Naive thymus-derived CD8-positive, alpha-beta T cell (primary cell): ENCODE measurements around the gene GRIK2. TPM values are rescaled to one million over a fixed set of nuclear protein-coding genes. Genes with fewer than 3 reads are reported as not detected.

Experiments used
- ATAC-seq, 2 donors: fragments of 150-1000 bp; cut with Tn5 transposase in 1 of 2; sonication (Bioruptor Pico), chemical (Tn5 transposase) in 1 of 2; 1 replicate in 1 of 2; 2 replicates in 1 of 2; pipeline ENCODE4 v1.10.0; 2021; ENCODE audit warnings: mild to moderate bottlenecking in 2 of 2, moderate library complexity in 2 of 2
- POLR2A ChIA-PET: fragments of 350-600 bp; sonication (Branson Sonifier 250); formaldehyde crosslinking; loops from one replicate; lab custom pipeline; 2021; ENCODE audit warnings: antibody characterized with exemption; lab: Charles Lee
- DNase-seq, 10 donors: peaks; one replicate each; pipeline versions ENCODE4 v3.0.0 to v3.0.0-alpha.2; 2020 to 2022
- H3K27ac Mint-ChIP-seq, 10 donors: one replicate each; pipeline ENCODE4 v1.8.0; 2020 to 2022; ENCODE audit warnings: mild to moderate bottlenecking in 10 of 10, mixed read lengths in 10 of 10, moderate library complexity in 4 of 10, inconsistent platforms in 1 of 10
- H3K27me3 Mint-ChIP-seq, 5 donors: one replicate each; pipeline ENCODE4 v1.8.0; 2021 to 2022; ENCODE audit warnings: mixed read lengths in 5 of 5
- H3K36me3 Mint-ChIP-seq, 3 donors: one replicate each; pipeline ENCODE4 v1.8.0; 2020 to 2022; ENCODE audit warnings: mixed read lengths in 3 of 3, mild to moderate bottlenecking in 2 of 3, inconsistent platforms in 1 of 3
- H3K4me1 Mint-ChIP-seq, 4 donors: one replicate each; pipeline ENCODE4 v1.8.0; 2021 to 2022; ENCODE audit warnings: mixed read lengths in 4 of 4
- H3K4me3 Mint-ChIP-seq, 10 donors: one replicate each; pipeline ENCODE4 v1.8.0; 2020 to 2022; ENCODE audit warnings: mild to moderate bottlenecking in 10 of 10, mixed read lengths in 10 of 10, moderate library complexity in 6 of 10, inconsistent platforms in 1 of 10
- H3K9me3 Mint-ChIP-seq, 9 donors: one replicate each; pipeline ENCODE4 v1.8.0; 2020 to 2022; ENCODE audit warnings: mixed read lengths in 9 of 9, mild to moderate bottlenecking in 3 of 9, inconsistent platforms in 1 of 9, moderate library complexity in 1 of 9
- polyA plus RNA-seq, 3 donors: library from polyadenylated mRNA; unstranded; fragments of 300-500 nt; fragmentation: Illumina TruSeq; gene quantifications; one replicate each; pipeline ENCODE4 v1.2.3, GENCODE V29; 2021
- total RNA-seq, 8 experiments: library from RNA in 2 of 8; stranded (reverse) in 2 of 8; gene quantifications; one replicate each; pipeline ENCODE4 v1.2.3 and lab custom pipeline; 2021 to 2026

GRIK2 gene
- total and polyA plus RNA-seq, 5 experiments from 2014 or later: not detected

GRCh38 chr6:101878554-101879276, 485.2 kb downstream of the GRIK2 start:
- H3K4me1 Mint-ChIP-seq: no peaks in the 10 kb centered on the region
- H3K9me3 Mint-ChIP-seq: peaks cover 0 to 17% (median 4%) of the 10 kb centered on the region in 9 donors
- DNase-seq: no peak
- H3K4me3 Mint-ChIP-seq: no peak overlapping the region
- H3K27ac Mint-ChIP-seq: no peak overlapping the region
- POLR2A ChIA-PET: no interaction called here
- H3K36me3 Mint-ChIP-seq: no peaks in the 10 kb centered on the region
- H3K27me3 Mint-ChIP-seq: no peaks in the 10 kb centered on the region
- no peak for ATAC-seq

- DNase-seq (no peak), ATAC-seq (no peak)
- H3K9me3 Mint-ChIP-seq: peaks cover 0 to 22% (median 4%) of the 10 kb centered on the region in 9 donors
- POLR2A ChIA-PET: no interaction called here
- H3K4me3 Mint-ChIP-seq: no peak overlapping the region
- no peaks in the 10 kb centered on the region for H3K4me1 Mint-ChIP-seq
- H3K27ac Mint-ChIP-seq: no peak overlapping the region
- no peaks in the 10 kb centered on the region for H3K36me3 Mint-ChIP-seq
- H3K27me3 Mint-ChIP-seq: no peaks in the 10 kb centered on the region
Observed at GRCh38 chr6:101879782-101880181, 486.3 kb downstream of the GRIK2 start.

- H3K36me3 Mint-ChIP-seq: no peaks in the 10 kb centered on the region
- H3K4me1 Mint-ChIP-seq: no peaks in the 10 kb centered on the region
- no peak overlapping the region for H3K27ac Mint-ChIP-seq
- no peaks in the 10 kb centered on the region for H3K27me3 Mint-ChIP-seq
- POLR2A ChIA-PET: no interaction called here
- no peak overlapping the region for H3K4me3 Mint-ChIP-seq
- peaks cover 0 to 29% (median 3%) of the 10 kb centered on the region in 9 donors for H3K9me3 Mint-ChIP-seq
- no peak for ATAC-seq
- DNase-seq: no peak
Observed at GRCh38 chr6:101883505-101883904, 490.0 kb downstream of the GRIK2 start.

DNA sequence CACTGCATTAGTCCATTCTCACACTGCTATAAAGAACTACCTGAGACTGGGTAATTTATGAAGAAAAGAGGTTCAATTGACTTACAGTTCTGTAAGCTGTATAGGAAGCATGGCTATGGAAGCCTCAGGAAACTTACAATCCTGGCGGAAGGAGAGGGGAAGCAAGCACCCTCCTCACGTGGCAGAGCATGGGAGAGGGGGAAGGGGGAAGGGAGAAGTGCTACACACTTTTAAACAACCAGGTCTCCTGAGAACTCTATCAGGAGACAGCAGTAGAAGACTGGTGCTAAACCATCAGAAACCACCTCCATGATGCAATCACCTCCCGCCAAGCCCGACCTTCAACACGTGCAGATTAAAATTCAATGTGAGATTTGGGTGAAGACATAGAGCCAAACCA, 494.0 kb downstream of the GRIK2 start:
- ATAC-seq (no peak), DNase-seq (no peak)
- POLR2A ChIA-PET: no interaction called here
- Mint-ChIP-seq H3K36me3 (no peaks in the 10 kb centered on the region), H3K9me3 (peaks cover 0 to 24% (median 3%) of the 10 kb centered on the region in 9 donors), H3K4me3 (no peak overlapping the region), H3K27ac (no peak overlapping the region), H3K4me1 (no peaks in the 10 kb centered on the region), H3K27me3 (no peaks in the 10 kb centered on the region)

DNA sequence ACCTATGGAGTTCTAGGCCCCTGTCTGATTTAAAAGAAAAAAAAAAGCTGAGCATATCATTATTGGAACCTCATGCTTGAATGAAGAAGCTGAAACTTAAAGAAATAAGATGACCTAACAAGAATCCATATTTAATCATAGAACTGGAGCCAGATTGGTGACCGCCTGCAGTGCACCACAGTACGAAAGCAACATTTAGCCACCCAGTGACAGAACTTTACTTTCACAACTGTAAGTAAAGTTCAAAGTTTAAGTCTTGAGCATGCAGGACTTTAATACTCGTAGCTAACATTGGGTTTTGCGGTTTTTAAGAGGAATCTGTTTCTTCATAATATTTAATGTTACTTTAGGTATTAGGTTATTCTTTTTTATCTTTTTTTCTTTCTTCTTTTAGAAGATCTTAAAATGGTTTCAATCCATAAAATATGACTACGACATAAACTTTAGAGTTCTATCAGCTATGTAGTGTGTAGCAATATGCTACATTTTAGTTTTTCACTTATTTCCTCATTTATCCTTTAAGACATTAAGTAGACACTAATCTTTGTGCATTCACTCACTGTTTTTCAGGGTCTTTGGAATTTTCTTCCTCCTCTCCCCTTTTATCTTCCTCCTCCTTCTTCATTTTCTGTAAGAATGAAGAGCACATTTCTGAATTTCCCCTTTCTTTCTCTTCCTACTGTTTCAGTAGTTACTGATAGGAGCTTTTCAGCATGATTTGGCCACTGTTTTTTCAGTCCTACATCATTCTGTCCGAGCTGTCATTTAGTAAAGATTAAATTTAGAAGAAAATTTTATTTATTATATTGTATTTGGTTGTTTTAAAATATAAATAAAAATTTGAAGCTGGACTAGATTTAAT, 514.1 kb downstream of the GRIK2 start:
- ATAC-seq (no peak), DNase-seq (no peak)
- no peak overlapping the region for H3K4me3 Mint-ChIP-seq
- H3K9me3 Mint-ChIP-seq: peaks cover 0 to 2% (median 0%) of the 10 kb centered on the region in 9 donors
- H3K4me1 Mint-ChIP-seq: no peaks in the 10 kb centered on the region
- no peak overlapping the region for H3K27ac Mint-ChIP-seq
- POLR2A ChIA-PET: no interaction called here
- no peaks in the 10 kb centered on the region for H3K36me3 Mint-ChIP-seq
- no peaks in the 10 kb centered on the region for H3K27me3 Mint-ChIP-seq

DNA sequence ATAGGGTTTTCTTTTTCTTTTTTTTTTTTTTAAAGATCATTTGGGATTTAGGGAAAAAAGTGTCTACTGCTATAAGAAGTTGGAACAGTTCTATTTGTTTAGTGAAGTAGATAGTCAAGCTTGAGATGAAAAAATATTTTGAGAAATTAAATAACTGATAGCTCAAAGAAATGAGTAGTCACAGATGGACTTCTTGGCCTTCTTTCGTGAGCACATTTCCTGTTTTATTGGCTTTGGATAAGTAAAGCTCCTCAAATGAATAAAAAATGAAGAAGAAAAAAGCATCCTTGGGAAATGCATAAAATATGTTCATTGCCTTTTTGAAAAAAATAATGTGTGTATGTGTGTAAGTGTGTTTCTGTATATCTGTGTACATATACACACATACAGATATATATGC, 515.9 kb downstream of the GRIK2 start:
- ATAC-seq: no peak
- Mint-ChIP-seq H3K27me3 (no peaks in the 10 kb centered on the region), H3K9me3 (peaks cover 0 to 7% (median 0%) of the 10 kb centered on the region in 9 donors), H3K36me3 (no peaks in the 10 kb centered on the region), H3K4me3 (no peak overlapping the region), H3K4me1 (no peaks in the 10 kb centered on the region), H3K27ac (no peak overlapping the region)
- no peak for DNase-seq
- POLR2A ChIA-PET: no interaction called here

- H3K36me3 Mint-ChIP-seq: no peaks in the 10 kb centered on the region
- H3K4me1 Mint-ChIP-seq: no peaks in the 10 kb centered on the region
- DNase-seq (no peak), ATAC-seq (no peak)
- POLR2A ChIA-PET: no interaction called here
- peaks cover 0 to 7% (median 0%) of the 10 kb centered on the region in 9 donors for H3K9me3 Mint-ChIP-seq
- H3K27me3 Mint-ChIP-seq: no peaks in the 10 kb centered on the region
- no peak overlapping the region for H3K27ac Mint-ChIP-seq
- H3K4me3 Mint-ChIP-seq: no peak overlapping the region
Observed at GRCh38 chr6:101912311-101912710, 518.8 kb downstream of the GRIK2 start.

GRCh38 chr6:101918471-101918870, 525.0 kb downstream of the GRIK2 start:
- no peaks in the 10 kb centered on the region for H3K4me1 Mint-ChIP-seq
- ATAC-seq (no peak), DNase-seq (no peak)
- no peaks in the 10 kb centered on the region for H3K36me3 Mint-ChIP-seq
- no peaks in the 10 kb centered on the region for H3K27me3 Mint-ChIP-seq
- peaks cover 0 to 5% (median 0%) of the 10 kb centered on the region in 9 donors for H3K9me3 Mint-ChIP-seq
- H3K27ac Mint-ChIP-seq: no peak overlapping the region
- H3K4me3 Mint-ChIP-seq: no peak overlapping the region
- POLR2A ChIA-PET: no interaction called here

DNA sequence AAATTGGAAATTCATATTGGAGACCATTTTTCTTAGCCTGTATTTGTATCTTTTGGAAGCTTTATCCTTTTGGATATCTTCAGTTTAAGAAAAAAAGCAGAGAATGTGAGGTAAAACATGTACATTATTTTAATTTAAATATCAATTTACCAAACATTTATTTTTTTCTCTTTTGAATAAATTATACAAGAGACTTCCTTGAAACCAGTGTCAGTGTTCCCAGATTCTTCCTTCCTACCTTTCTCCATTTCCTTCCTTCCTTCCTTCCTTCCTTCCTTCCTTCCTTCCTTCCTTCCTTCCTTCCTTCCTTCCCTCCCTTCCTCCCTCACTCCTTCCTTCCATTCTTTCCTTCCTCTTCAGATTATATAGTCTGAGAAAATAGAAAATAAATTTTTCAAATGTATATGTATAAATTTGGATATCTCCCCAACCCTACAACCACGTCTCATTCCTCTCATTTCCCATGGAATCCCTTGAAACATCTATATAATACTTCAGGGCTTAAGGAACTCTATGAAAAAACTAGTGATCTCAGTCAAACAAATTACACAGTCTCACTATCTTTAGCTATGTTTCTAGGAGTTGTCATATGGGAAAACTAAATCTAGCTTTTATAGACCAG, 528.4 kb downstream of the GRIK2 start:
- H3K27ac Mint-ChIP-seq: no peak overlapping the region
- POLR2A ChIA-PET: no interaction called here
- no peaks in the 10 kb centered on the region for H3K36me3 Mint-ChIP-seq

GRCh38 chr6:101926149-101926925, 532.8 kb downstream of the GRIK2 start:
- H3K27me3 Mint-ChIP-seq: no peaks in the 10 kb centered on the region
- no peak overlapping the region for H3K27ac Mint-ChIP-seq
- H3K4me1 Mint-ChIP-seq: no peaks in the 10 kb centered on the region
- no peaks in the 10 kb centered on the region for H3K36me3 Mint-ChIP-seq
- H3K9me3 Mint-ChIP-seq: peaks cover 0 to 9% (median 0%) of the 10 kb centered on the region in 9 donors
- POLR2A ChIA-PET: no interaction called here
- ATAC-seq: no peak
- no peak overlapping the region for H3K4me3 Mint-ChIP-seq
- DNase-seq: no peak

More for the DNA sequence above, 528.4 kb downstream of the GRIK2 start:
- Mint-ChIP-seq H3K4me3 (no peak overlapping the region), H3K27me3 (no peaks in the 10 kb centered on the region), H3K9me3 (peaks cover 0 to 5% (median 0%) of the 10 kb centered on the region in 9 donors), H3K4me1 (no peaks in the 10 kb centered on the region)
- no peak for DNase-seq
- no peak for ATAC-seq

DNA sequence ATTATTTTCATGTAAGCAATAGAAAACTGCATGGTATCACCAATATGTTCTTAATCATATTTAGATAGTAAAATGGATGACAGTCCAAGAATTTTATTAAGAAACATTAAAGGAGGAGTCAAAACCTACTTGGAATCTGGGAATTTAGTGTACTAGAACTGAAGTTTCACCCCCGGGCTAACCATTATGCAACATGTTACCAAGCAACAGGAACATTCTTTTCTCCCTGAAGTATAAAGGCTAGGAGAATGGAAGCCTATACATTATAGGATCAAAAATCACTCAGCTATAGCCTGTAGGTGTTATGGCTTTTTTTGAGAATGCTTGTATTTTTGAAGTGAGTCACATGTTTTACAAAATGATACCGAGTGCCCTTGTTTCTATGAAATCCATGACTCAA, 538.3 kb downstream of the GRIK2 start:
- H3K27me3 Mint-ChIP-seq: no peaks in the 10 kb centered on the region
- H3K4me3 Mint-ChIP-seq: no peak overlapping the region
- ATAC-seq (no peak), DNase-seq (no peak)
- H3K4me1 Mint-ChIP-seq: no peaks in the 10 kb centered on the region
- POLR2A ChIA-PET: no interaction called here
- H3K9me3 Mint-ChIP-seq: peaks cover 0 to 14% (median 5%) of the 10 kb centered on the region in 9 donors
- no peak overlapping the region for H3K27ac Mint-ChIP-seq
- H3K36me3 Mint-ChIP-seq: no peaks in the 10 kb centered on the region

DNA sequence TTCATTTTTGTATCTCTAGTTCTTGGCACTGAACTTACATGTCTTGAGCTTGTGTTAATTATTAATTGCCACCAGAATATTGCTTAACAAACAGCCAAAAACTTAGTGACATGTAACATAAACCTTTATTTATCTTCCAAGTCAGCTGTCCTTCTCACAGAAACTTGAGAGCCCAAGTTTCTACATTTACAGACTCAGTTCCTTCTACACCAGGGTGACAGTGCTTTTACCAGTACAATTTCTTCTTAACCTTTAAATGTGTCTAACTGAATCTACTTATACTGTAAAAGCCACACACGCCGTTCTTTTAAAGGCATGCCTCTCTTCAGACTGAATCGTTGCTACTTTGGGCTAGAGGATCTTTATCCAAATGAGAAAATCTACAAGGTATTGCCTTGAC, 539.2 kb downstream of the GRIK2 start:
- no peak for ATAC-seq
- H3K4me3 Mint-ChIP-seq: no peak overlapping the region

More for the DNA sequence above, 539.2 kb downstream of the GRIK2 start:
- DNase-seq: no peak
- Mint-ChIP-seq H3K9me3 (peaks cover 0 to 14% (median 5%) of the 10 kb centered on the region in 9 donors), H3K4me1 (no peaks in the 10 kb centered on the region), H3K27me3 (no peaks in the 10 kb centered on the region), H3K36me3 (no peaks in the 10 kb centered on the region), H3K27ac (no peak overlapping the region)
- POLR2A ChIA-PET: no interaction called here
